ENCODE measurements around the gene SPATA12. TPM values are rescaled to one million over a fixed set of nuclear protein-coding genes. Genes with fewer than 3 reads are reported as not detected.

Gene SPATA12
- polyA plus RNA-seq, 4 donors = 0.22 TPM; not detected in 3

- no peaks in the 10 kb centered on the region for H3K9me3 ChIP-seq (ENCODE audit: control insufficient read depth in 2 of 2, insufficient read depth in 1 of 2, low read depth in 1 of 2, low read length in 1 of 2)
Observed at GRCh38 chr3:57118254-57118653, 57.8 kb downstream of the SPATA12 start.

GRCh38 chr3:57120040-57120439 lies 59.6 kb downstream of the SPATA12 start:
- Histone ChIP-seq H3K27me3 (ENCODE audit: control insufficient read depth in 3 of 3, insufficient read depth in 3 of 3, low read length in 3 of 3) (no peaks in the 10 kb centered on the region), H3K27ac (ENCODE audit: low read depth in 1 of 3, low read length in 2 of 3) (peak overlapping the region in 1 of 3 donors; percentile 22), H3K9me3 (ENCODE audit: control insufficient read depth in 2 of 2, insufficient read depth in 1 of 2, low read depth in 1 of 2, low read length in 1 of 2) (no peaks in the 10 kb centered on the region), H3K36me3 (ENCODE audit: control insufficient read depth in 3 of 3, insufficient read depth in 2 of 3, low read depth in 1 of 3, low read length in 3 of 3) (no peaks in the 10 kb centered on the region), H3K4me1 (ENCODE audit: control insufficient read depth in 3 of 3, insufficient read depth in 2 of 3, low read depth in 1 of 3, low read length in 2 of 3) (no peaks in the 10 kb centered on the region), H3K4me3 (ENCODE audit: low read depth in 1 of 3, low read length in 3 of 3) (no peak overlapping the region)
- DNase-seq (no peak), FAIRE-seq (no peak)
- WGBS, 3 donors = 73 to 87% (median 74%) methylated on average over 3 of the region's 3 CpGs

More at GRCh38 chr3:57118254-57118653, 57.8 kb downstream of the SPATA12 start:
- no peaks in the 10 kb centered on the region for H3K4me1 ChIP-seq (ENCODE audit: control insufficient read depth in 3 of 3, insufficient read depth in 2 of 3, low read depth in 1 of 3, low read length in 2 of 3)
- no peak for DNase-seq
- peaks cover 0 to 3% (median 0%) of the 10 kb centered on the region in 3 donors for H3K36me3 ChIP-seq (ENCODE audit: control insufficient read depth in 3 of 3, insufficient read depth in 2 of 3, low read depth in 1 of 3, low read length in 3 of 3)
- H3K27me3 ChIP-seq (ENCODE audit: control insufficient read depth in 3 of 3, insufficient read depth in 3 of 3, low read length in 3 of 3) = no peaks in the 10 kb centered on the region
- 55 to 59% (median 57%) methylated on average over 3 of the region's 3 CpGs for WGBS, 3 donors
- H3K4me3 ChIP-seq (ENCODE audit: low read depth in 1 of 3, low read length in 3 of 3) = no peak overlapping the region
- no peak for FAIRE-seq
- H3K27ac ChIP-seq (ENCODE audit: low read depth in 1 of 3, low read length in 2 of 3) = no peak overlapping the region

- H3K4me1 ChIP-seq (ENCODE audit: control insufficient read depth in 3 of 3, insufficient read depth in 2 of 3, low read depth in 1 of 3, low read length in 2 of 3) = no peaks in the 10 kb centered on the region
- FAIRE-seq (no peak), DNase-seq (no peak)
- no peaks in the 10 kb centered on the region for H3K9me3 ChIP-seq (ENCODE audit: control insufficient read depth in 2 of 2, insufficient read depth in 1 of 2, low read depth in 1 of 2, low read length in 1 of 2)
- H3K27ac ChIP-seq (ENCODE audit: low read depth in 1 of 3, low read length in 2 of 3) = peak overlapping the region in 1 of 3 donors; percentile 22
- no peaks in the 10 kb centered on the region for H3K27me3 ChIP-seq (ENCODE audit: control insufficient read depth in 3 of 3, insufficient read depth in 3 of 3, low read length in 3 of 3)
- H3K4me3 ChIP-seq (ENCODE audit: low read depth in 1 of 3, low read length in 3 of 3) = no peak overlapping the region
- WGBS, 3 donors = 64 to 76% (median 74%) methylated on average over 10 of the region's 10 CpGs
- no peaks in the 10 kb centered on the region for H3K36me3 ChIP-seq (ENCODE audit: control insufficient read depth in 3 of 3, insufficient read depth in 2 of 3, low read depth in 1 of 3, low read length in 3 of 3)
Observed at GRCh38 chr3:57120451-57121174, 60.1 kb downstream of the SPATA12 start.

Other genes starting within 250 kb of the SPATA12 start
- gene IL17RD, start 104.7 kb downstream of the SPATA12 start, polyA plus RNA-seq = 1 to 10 TPM in 1 of 4 donors, under 1 TPM in 1, not detected in 2; 0.87 to 1.5 TPM
- 1 to 10 TPM in 2 of 4 donors, not detected in 2; 1.3 to 1.4 TPM for gene HESX1, start 139.3 kb downstream of the SPATA12 start, polyA plus RNA-seq
- 10 to 100 TPM; 10.1 to 34.3 (median 13.2) TPM for gene APPL1, start 167.1 kb downstream of the SPATA12 start, polyA plus RNA-seq
- under 1 TPM in 1 of 4 donors, not detected in 3; 0.74 TPM for gene ASB14, start 232.0 kb downstream of the SPATA12 start, polyA plus RNA-seq